ENCODE data around the gene CFAP74.

The CFAP74 gene

GRCh38 chr1:1967879-1968278, 35.7 kb downstream of the CFAP74 start:
- DNase-seq (ENCODE audit: low read depth), result no peak

DNA sequence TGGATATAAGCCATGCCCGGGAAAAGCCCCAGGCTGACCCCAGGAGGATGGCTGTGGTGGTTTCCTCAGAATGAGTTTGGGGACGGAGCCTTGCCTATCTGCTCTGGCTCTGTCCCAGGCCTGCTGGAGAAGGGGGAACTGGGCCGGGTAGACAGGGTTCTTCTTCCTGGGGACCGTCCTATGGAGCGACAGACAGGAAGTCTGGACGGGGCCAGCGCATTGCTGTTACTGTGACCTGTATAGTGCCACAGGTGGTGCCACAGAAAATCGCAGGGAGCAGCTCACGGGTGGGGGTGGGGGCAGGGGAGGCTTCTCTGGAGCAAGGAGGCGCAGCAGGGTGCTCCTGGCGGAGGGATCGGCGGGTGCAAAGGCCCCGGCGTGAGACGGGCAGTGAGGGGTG, 36.4 kb downstream of the CFAP74 start:
- DNase-seq (ENCODE audit: low read depth), result no peak

DNA sequence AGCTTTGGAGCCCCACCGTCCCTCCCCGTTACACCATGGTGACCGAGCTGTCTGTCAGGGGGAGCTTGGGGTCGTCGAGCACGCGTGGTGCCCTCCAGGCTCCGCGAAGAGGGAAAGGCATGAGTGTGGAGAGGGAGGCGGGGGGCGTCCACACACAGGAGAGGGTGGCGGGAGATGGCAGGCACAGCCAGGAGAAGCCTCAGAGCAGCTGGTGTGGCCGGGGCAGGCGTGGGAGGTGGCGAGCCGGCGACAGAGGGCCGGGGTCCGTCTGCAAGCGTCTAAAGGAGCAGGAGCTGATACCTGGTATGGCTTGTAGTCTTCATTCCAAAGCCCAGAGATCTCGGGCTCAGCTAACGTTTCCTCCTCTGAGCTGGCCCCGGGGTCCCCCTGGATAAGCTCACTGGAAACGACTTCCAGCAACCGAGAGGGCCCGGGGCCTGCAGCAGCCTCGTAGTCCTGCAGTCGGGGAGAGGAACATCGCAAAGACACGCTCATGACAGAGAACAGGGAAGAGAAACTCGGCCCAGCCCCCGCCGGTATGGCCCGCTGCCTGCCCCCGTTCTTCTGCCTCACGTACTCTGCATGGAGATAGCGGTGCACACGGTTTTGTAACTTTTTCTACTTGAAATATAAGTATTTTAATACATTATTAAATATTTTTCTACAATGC, 37.4 kb downstream of the CFAP74 start:
- no peak for DNase-seq (ENCODE audit: low read depth)

- DNase-seq (ENCODE audit: low read depth), result no peak
These were observed 38.0 kb downstream of the CFAP74 start for GRCh38 chr1:1965546-1965945.

DNA sequence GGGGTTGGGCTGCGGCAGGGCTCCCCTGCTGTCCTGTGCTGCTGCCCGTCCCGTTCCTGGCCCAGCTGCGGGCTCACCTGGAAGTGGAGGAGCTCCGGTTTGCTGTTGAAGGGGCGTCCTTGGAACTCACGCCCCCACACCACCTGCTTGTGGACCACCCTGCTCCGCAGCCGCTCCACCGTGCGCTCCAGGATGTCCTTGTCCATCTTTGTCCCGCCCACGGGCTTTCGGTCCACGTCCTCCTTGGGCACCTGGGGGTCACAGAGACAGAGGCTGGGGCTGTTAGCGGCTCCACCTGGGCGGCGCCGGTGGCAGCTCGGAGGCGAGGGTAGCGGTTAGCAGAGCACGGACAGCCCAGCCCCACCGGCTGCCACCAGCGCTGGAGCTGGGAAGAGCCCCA, 38.8 kb downstream of the CFAP74 start:
- no peak for DNase-seq (ENCODE audit: low read depth)

GRCh38 chr1:1963570-1963969, 40.0 kb downstream of the CFAP74 start:
- DNase-seq (ENCODE audit: low read depth), result no peak

DNA sequence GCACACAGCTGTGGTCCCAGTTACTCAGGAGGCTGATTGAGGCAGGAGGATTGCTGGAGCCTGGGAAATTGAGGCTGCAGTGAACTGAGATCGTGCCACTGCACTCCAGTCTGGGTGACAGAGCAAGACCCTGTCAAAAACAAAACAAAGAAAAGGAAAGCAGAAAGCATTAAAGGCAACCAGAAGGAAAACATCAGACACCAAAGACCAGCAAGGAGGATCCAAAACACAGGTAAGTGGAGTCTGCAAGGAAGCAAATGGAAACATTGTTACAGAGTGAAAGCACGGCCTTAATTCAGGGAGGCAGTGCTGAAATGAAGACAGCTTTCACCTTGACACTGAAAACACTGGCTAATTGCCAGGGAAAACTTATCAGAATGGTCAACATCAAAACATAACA, 40.8 kb downstream of the CFAP74 start:
- no peak for DNase-seq (ENCODE audit: low read depth)

GRCh38 chr1:1960480-1961196, 42.9 kb downstream of the CFAP74 start:
- DNase-seq (ENCODE audit: low read depth), result no peak

DNA sequence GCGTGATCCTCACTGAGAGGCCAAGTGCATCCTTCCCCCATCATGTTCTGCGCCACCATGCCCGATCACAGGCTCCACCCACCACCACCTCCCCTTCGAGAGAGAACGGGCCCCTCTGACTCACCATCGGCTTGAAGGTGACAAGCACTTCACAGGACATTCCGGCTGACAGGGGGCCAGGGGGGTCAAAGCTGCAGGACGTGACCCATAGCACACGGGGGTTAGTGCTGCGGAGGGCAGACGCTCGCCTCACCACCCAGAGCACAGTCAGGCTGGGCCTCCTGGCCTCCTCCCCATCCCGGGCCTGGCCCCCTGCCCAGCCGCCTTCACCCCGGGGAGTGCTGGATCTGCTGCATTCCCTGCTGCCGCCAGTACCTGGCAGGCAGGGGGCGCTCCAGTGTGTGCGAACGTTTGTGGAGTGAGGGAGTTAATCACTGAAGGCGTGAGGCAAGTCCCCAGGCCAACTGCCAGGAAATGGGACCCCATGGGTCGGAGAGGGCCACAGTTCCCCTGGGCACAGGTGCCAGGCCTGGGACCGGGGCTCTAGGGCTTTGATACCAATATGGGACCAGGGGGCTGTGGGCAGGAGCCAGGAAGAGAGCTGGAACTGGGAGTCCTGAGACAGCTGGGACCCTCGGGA, 43.6 kb downstream of the CFAP74 start:
- peak; percentile 42 for DNase-seq (ENCODE audit: low read depth)

DNA sequence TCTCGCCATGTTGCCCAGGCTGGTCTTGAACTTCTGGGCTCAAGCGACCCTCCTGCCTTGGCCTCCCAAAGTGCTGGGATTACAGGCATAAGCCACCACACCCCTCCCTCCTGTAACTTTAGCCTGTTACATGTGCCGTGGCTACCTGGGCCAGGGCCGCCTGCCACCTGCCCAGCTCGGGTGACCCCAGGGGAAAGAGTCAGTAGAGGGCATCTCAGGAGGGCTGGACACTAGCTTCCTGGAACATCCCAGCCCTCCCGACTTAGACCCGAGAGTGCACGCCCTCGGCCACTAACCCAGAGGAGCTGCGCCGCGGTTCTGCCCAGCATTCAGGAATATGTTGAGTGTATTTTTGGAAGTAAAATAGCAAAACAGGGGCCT, 44.1 kb downstream of the CFAP74 start:
- DNase-seq (ENCODE audit: low read depth), result no peak

DNA sequence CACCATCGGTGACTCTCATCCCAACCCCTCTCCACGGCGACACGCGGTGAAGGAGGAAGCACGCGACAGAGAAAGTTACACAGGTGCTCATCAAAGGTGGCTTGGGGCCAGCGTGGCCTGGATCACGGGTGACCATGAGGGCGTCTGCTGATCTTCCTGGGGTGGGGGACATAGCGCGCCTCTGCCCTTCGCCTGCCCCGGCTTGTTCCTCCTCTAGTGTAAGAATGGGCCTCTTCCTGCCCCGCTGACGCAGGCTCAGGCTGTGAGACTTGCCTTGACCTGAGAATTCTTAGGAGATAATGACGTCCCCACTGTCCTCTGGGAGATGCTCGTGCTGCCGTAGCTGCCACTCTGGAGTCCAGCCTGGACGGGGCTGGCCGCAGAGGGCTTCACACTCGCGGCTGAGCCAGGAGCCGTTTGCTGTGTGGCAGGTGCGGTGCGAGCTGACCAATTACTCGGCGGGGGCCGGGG, 45.5 kb downstream of the CFAP74 start:
- DNase-seq (ENCODE audit: low read depth), result no peak

DNA sequence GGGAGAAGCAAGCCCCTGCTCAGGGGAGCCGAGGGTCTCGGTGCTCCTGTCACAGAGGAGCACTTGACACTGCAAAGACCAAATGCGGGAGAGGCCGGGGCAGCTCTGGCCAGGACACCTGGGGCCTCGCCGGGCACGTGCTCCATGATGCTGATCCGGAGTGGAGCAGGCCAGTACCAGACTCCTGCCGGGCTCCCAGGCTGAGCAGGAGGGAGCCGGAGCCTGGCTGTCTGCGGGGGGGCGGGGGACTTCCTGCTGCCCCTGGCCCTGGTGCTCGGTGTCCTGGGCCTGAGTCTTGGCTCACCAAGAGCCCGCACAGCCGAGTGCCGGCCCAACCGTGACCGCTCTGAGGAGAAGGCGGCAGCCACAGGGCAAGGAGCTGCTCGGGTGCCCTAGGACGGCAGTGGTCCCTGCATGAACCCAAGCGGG, 46.0 kb downstream of the CFAP74 start:
- no peak for DNase-seq (ENCODE audit: low read depth)

GRCh38 chr1:1956586-1957532, 46.7 kb downstream of the CFAP74 start:
- no peak for DNase-seq (ENCODE audit: low read depth)

DNA sequence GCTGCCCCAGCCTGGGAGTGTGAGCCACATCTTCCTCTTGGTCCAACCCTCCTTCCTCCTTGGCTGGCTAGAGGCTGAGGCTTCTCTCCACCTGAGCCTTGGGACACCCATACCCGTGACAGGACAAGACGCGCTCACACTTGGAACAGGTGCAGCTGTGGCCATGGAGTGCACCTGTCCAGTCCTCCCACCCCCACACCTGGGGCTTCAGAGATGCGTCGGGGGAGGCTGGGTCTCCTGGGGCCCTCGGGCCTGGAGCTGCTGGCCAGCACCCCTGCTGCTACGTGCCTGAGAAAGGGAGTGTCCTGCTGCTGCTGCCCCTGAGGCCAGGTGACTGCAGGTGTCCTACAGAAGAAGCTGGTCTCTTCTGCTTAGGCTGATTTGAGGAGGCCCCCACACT, 47.5 kb downstream of the CFAP74 start:
- DNase-seq (ENCODE audit: low read depth), result no peak

- DNase-seq (ENCODE audit: low read depth), result no peak
These were observed 47.9 kb downstream of the CFAP74 start for GRCh38 chr1:1955621-1956094.

DNA sequence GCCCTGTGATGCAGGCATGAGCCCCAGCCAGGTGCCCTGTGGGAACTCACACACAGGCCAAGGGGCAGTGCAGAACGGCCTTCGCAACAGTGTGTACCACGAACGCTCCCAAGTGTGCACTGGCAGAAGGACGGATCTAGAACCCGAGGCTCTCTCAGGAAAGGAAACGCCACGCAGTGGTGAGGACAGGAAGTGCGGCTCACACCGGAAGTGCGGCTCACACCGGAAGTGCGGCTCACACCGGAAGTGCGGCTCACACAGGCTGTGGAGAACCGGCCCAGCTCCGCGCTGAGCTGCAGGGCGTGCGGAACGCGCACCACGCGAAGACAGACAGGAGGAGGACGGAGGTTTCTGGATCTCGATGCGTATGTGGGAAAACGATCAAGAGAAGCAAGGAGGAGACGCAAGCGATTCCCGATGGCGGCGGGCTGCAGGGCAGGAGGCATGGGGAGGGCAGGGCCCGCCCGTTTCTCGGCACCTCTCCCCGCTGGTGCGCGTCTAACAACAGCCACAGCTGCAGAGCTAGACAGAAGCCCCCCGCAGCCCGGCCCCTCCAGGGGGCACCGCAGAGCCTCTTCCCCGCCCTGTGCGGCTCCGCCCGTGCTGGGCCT, 48.6 kb downstream of the CFAP74 start:
- no peak for DNase-seq (ENCODE audit: low read depth)

- DNase-seq (ENCODE audit: low read depth), result no peak
These were observed 49.6 kb downstream of the CFAP74 start for GRCh38 chr1:1954015-1954414.

GRCh38 chr1:1950940-1951339, 52.6 kb downstream of the CFAP74 start:
- no peak for DNase-seq (ENCODE audit: low read depth)

- DNase-seq (ENCODE audit: low read depth), result no peak
These were observed 54.8 kb downstream of the CFAP74 start for GRCh38 chr1:1948783-1949182.

DNA sequence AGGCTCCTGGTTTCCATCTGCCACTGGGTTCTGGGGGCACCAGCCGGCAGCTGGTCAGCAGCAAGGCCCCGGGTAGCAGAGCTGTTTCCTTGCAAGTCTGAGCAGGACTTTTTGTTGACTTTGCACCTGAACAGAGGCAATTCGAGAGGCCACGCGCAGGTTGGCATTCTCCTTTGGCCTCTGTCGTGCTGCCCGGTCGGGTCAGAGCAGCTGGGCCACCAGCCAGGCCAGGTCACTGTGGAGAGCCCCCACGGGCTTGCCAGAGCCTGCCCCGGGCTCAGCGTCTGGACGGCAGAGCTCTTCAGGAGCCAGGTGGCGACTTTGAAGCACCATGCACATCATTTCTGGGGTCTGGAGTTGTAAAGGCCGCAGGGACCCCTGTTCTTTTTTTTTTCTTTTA, 56.1 kb downstream of the CFAP74 start:
- DNase-seq (ENCODE audit: low read depth), result no peak

DNA sequence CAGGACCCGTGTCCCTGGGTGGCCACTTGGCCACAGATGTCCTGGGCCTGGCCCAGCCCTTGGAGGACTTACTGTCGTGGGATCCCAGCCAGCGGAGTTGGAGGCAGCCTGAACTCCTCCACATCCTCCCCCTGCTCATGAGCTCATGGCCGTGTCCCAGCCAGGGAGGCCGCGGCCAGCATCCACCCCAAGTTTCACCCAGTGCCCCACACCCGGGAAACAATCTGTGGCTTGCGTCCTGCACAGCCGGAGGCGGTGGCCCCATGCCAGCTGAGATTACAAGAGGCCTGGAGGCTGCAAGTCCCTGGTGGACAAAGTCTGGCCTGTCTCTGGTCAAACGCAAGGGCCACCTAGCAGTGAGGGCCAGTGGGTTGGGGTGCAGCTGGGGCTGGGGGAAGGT, 57.0 kb downstream of the CFAP74 start:
- no peak for DNase-seq (ENCODE audit: low read depth)

Data from stimulated activated CD8-positive, alpha-beta memory T cell treated with anti-CD3 and anti-CD28 coated beads, Interleukin-12 subunit alpha, Interleukin-12 subunit beta, amount 100 ng/mL, for 4 hours (primary cell).